ENCODE results near the gene SLAMF8.
A peak's percentile ranks its signal among the peaks of the same experiment; 100 is the strongest.

Gene SLAMF8

DNA sequence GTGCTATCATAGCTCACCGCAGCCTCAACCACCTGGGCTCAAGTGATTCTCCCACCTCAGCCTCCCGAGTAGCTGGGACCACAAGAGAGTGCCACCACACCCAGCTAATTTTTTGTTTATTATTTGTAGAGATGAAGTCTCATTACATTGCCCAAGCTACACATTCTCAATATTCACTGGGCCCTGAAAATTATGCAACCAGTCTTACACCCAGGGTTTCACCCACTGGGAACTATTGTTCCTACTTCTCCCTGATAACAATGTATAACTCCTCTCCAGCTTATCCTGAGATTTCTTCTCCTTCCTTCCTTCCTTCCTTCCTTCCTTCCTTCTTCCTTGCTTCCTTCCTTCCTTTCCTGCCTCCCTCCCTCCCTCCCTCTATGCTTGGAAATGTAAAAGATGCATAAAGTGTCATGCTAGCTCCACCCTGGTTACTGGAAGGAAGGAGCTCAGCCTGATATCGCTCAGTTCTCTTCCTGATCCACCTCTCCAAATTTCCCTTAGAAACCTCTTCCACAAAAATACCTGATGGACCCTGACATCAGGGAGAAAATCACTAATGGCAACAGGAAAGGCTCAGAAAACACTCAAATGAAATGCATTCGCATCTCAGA is 47.0 kb downstream of the SLAMF8 start:
- no peak for DNase-seq (ENCODE audit: low read depth)

DNA sequence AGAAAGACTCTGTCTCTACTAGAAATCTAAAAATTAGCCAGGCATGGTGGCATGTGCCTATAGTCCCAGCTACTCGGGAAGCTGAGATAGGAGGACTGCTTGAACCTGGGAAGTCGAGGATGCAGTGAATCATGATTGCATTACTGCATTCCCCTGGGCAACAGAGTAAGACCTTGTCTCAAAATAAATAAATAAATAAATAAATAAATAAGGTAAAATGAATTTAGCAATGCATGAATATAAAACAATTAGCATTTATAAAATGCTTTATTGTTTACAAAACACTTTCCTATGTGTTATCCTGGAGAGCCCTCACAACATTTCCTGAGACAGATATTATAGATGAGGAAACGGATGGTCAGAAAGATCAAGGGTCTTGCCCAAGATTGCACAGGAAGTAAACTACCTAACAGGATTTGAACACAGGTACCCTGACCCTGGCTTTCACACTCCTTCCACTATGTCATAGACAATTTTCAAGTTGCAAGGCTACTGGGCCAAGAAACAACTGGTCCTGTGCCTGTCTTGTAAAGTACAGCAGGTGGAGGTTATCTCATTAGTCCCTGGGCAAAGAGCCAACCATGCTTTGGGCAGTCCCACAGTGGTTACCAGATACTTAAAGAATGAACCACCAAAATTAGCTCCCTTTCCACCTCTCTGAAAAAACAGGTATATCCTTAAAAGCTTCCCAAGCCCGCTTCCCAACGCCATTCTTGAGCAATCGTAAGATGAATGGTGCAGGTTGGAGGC is 51.2 kb downstream of the SLAMF8 start:
- DNase-seq (ENCODE audit: low read depth): no peak

- DNase-seq (ENCODE audit: low read depth): no peak
Measured at GRCh38 chr1:159879136-159879535, 52.5 kb downstream of the SLAMF8 start.

DNA sequence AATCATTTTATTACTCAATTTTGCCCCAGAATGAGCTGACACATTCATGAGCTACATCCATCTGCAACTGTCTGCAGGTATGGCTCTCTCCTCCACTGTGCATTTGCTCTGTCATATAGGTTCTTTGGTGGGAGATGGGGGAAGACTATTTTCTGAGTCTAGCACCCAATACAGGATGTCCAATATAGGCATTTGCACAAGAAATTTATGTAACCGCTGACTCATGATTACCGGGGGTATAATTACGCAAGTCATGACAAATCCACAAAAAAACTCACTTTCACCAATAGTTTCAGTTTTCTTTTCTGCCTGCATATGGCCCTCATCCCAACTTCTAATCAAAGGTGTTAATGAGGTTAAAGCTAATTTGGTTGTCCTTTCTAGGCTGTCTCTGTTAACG is 53.3 kb downstream of the SLAMF8 start:
- no peak for DNase-seq (ENCODE audit: low read depth)

GRCh38 chr1:159880430-159880829 is 53.8 kb downstream of the SLAMF8 start:
- no peak for DNase-seq (ENCODE audit: low read depth)

- peak; percentile 89 for DNase-seq (ENCODE audit: low read depth)
Measured at GRCh38 chr1:159881622-159882526, 55.2 kb downstream of the SLAMF8 start.

GRCh38 chr1:159882527-159882862 is 55.8 kb downstream of the SLAMF8 start:
- DNase-seq (ENCODE audit: low read depth): no peak

DNA sequence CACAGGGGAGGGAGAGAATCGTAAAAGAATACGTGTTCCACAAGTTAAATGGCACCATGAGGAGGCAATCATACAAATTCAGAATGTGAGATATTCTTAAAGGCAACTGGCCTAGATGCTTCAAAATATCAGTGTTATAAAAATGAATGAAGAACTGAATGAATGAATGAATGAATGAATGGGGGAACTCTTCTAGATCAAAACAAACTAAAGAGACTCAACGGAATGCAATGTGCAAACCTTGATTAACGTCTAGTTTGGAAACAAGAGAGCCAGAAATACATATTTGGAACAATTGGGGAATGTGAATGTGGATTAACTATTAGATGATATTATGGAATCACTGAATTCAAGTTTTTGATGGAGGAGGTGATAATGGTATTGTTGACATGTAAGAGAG is 56.5 kb downstream of the SLAMF8 start:
- DNase-seq (ENCODE audit: low read depth): no peak

DNA sequence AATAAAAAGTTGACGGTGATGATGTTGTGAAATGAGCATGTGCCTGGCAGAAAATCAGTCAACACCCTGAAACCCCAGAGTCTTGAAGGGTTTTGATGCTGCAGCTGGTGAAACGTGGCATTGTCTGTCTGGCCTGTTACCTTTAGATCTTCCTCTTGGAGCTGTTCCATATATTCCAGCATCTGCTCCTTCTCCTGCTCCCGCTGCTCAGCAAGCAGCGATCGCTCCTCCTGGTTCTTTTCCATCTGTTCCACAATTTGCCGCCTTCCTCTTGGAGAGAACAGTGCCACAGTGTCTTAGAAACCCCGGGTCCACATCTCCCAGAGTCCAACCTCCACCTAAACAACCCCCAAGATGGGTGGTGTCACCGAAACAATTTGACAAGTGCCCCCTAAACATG is 57.6 kb downstream of the SLAMF8 start:
- DNase-seq (ENCODE audit: low read depth): no peak

Data from HS-27A (cell line).